PC-3 (cell line): ENCODE results near the gene POGLUT2. TPM values are rescaled to one million over a fixed set of nuclear protein-coding genes. Genes with fewer than 3 reads are reported as not detected.

Experiments
- ATAC-seq: fragments of 200-7000 bp; cut with Tn5 transposase; 2 replicates; pipeline ENCODE4 v1.9.1; 2020; ENCODE audit warnings: mild to moderate bottlenecking, moderate library complexity
- BruUV-seq: library from RNA; stranded (reverse); fragments of 400-500 nt; replicated peaks from 2 replicates; lab custom pipeline; 2021; lab: Mats Ljungman, UMichigan
- CTCF ChIA-PET: fragments of 300-600 bp; sonication (Branson Sonifier 250); formaldehyde crosslinking; loops from one replicate; lab custom pipeline; 2022; ENCODE audit warnings: antibody characterized with exemption; lab: Charles Lee
- POLR2A ChIA-PET: fragments of 300-600 bp; sonication (Branson Sonifier 250); formaldehyde crosslinking; loops from one replicate; lab custom pipeline; 2022; ENCODE audit warnings: antibody characterized with exemption; ENCODE audit not compliant: unreplicated experiment; lab: Charles Lee
- DNase-seq: peaks from one replicate; pipeline ENCODE4 v3.0.0-alpha.2; 2015
- H2AFZ ChIP-seq: fragments of 300-600 bp; sonication (generic); 2 replicates; pipeline ENCODE4 v1.6.0; 2016; ENCODE audit warnings: antibody characterized with exemption, low read length
- H3F3A ChIP-seq: fragments of 300-600 bp; sonication (generic); one replicate; pipeline ENCODE4 v1.6.0; 2017; ENCODE audit warnings: antibody characterized with exemption, low read length, control low read depth, mild to moderate bottlenecking; ENCODE audit not compliant: unreplicated experiment
- H3K27ac ChIP-seq: fragments of 300-600 bp; sonication (generic); 2 replicates; pipeline ENCODE4 v1.5.1; 2016; ENCODE audit warnings: mild to moderate bottlenecking, low read length
- H3K27me3 ChIP-seq: fragments of 300-600 bp; sonication (generic); 2 replicates; pipeline ENCODE4 v1.6.1; 2016; ENCODE audit warnings: low read length, mixed read lengths
- H3K36me3 ChIP-seq: fragments of 300-600 bp; sonication (generic); 2 replicates; pipeline ENCODE4 v1.6.1; 2016; ENCODE audit warnings: low read depth, mixed run types, low read length, mixed read lengths
- H3K4me1 ChIP-seq: fragments of 300-600 bp; sonication (generic); 2 replicates; pipeline ENCODE4 v1.5.1; 2016; ENCODE audit warnings: low read length; ENCODE audit not compliant: insufficient read depth
- H3K4me2 ChIP-seq: fragments of 300-600 bp; sonication (generic); 2 replicates; pipeline ENCODE4 v1.6.0; 2016; ENCODE audit warnings: low read length
- H3K4me3 ChIP-seq: fragments of 300-600 bp; sonication (generic); 2 replicates; pipeline ENCODE4 v1.5.1; 2016; ENCODE audit warnings: mild to moderate bottlenecking, low read length, mixed read lengths
- H3K79me2 ChIP-seq: fragments of 300-600 bp; sonication (generic); 2 replicates; pipeline ENCODE4 v1.6.1; 2017; ENCODE audit warnings: low read length, mixed read lengths
- H3K9ac ChIP-seq: fragments of 300-600 bp; sonication (generic); 2 replicates; pipeline ENCODE4 v1.6.0; 2016; ENCODE audit warnings: mild to moderate bottlenecking, low read length
- H3K9me2 ChIP-seq: fragments of 300-600 bp; sonication (generic); replicated peaks from 2 replicates; pipeline ENCODE4 v1.6.1; 2016; ENCODE audit warnings: mixed run types, low read length, mixed read lengths
- H3K9me3 ChIP-seq: fragments of 300-600 bp; sonication (generic); 2 replicates; pipeline ENCODE4 v1.6.1; 2016; ENCODE audit warnings: low read length, mixed read lengths
- H4K20me1 ChIP-seq: fragments of 300-600 bp; sonication (generic); 2 replicates; pipeline ENCODE4 v1.6.1; 2016; ENCODE audit warnings: low read length, mixed read lengths
- CTCF ChIP-seq: fragments of 300-600 bp; sonication (generic); conservative IDR thresholded peaks from 2 replicates; pipeline ENCODE4 v1.5.1; 2017; ENCODE audit warnings: antibody characterized with exemption, low read depth, mild to moderate bottlenecking, low read length
- EZH2 ChIP-seq: fragments of 300-600 bp; sonication (generic); IDR thresholded peaks from one replicate; pipeline ENCODE4 v1.6.1; 2017; ENCODE audit warnings: antibody characterized with exemption, mild to moderate bottlenecking, low read length; ENCODE audit not compliant: unreplicated experiment
- EZH2phosphoT487 ChIP-seq: fragments of 300-600 bp; sonication (generic); IDR thresholded peaks from 2 replicates; pipeline ENCODE4 v1.6.1; 2018; ENCODE audit warnings: mild to moderate bottlenecking, antibody characterized with exemption, low read length, borderline replicate concordance
- intact Hi-C: fragments of 100-400 bp; cut with micrococcal nuclease; formaldehyde crosslinking; loops from 2 replicates; pipeline ENCODE4 v1.9.0; 2023
- total RNA-seq: library from RNA; depleted of rRNA; stranded (reverse); fragments of >200 nt; gene quantifications from 2 replicates; pipeline ENCODE4 v1.2.3, GENCODE V29; 2014

POGLUT2 gene
- total RNA-seq, 1 experiment from 2014 or later = 6.7 TPM

GRCh38 chr13:102800145-102801041 lies 1.6 kb upstream of the POGLUT2 start:
- Histone ChIP-seq H3K27me3 (no peaks in the 10 kb centered on the region), H3K4me3 (peak overlapping the region; percentile 85), H3K9me3 (no peaks in the 10 kb centered on the region), H3K36me3 (no peaks in the 10 kb centered on the region), H2AFZ (peak overlapping the region; percentile 100), H3K9me2 (no peaks in the 10 kb centered on the region), H3K27ac (no peak overlapping the region), H3F3A (no peaks in the 10 kb centered on the region), H3K4me2 (peak overlapping the region; percentile 96), H3K4me1 (no peaks in the 10 kb centered on the region), H3K79me2 (peaks cover 35% of the 10 kb centered on the region), H3K9ac (peak overlapping the region; percentile 77), H4K20me1 (no peaks in the 10 kb centered on the region)
- intact Hi-C loops = loop anchor here (2.0 kb wide), 1 partner anchor 26 kb away; no protein-coding TSS in a partner anchor
- POLR2A ChIA-PET = no interaction called here
- peak; percentile 65 for TF ChIP-seq CTCF
- no peak for TF ChIP-seq EZH2
- TF ChIP-seq EZH2phosphoT487 = no peak
- BruUV-seq = no TSS peak
- ATAC-seq (peak; percentile 64), DNase-seq (peak; percentile 72)
- CTCF ChIA-PET = interaction anchor here (0.5 to 0.7 kb wide), 4 partner anchors 200 to 1231 kb away, joined by 3 to 7 read pairs (median 6); no protein-coding TSS in a partner anchor

DNA sequence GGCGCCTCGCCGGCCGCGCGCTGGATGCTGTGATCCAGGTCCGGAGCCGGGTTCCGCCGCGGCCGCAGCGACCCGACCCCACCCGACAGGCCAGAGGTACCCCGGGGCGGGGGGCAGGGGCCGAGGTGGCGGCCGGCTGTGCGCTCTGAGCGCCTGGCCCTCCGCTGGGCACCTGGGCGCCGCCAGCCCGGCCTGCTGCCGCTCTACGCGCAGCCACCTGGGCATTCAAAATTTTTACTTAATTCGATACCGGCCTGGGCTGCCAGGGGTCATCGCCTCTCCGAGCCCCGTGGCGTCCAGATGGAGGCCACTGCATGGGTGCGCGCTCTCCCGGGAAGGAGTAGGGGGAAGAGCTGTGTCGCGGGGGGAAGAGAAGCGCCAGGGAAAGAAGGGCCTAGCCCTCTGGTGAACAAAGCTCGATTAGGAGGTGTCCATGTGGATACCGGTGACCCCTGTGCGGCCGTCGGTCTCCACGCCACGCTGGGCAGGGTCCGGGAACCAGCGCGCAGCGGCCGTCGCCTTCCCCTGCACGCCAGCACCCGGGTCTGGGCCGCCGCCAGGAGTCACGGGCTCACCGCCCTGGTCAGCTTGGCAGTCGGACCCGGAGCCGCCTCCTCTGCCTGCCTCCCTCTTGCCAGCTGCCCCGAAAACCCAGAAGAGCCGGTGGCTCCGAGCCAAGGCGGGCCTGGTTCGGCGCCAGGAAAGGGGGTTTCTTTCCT lies 809 bp upstream of the POGLUT2 start:
- no peaks in the 10 kb centered on the region for H4K20me1 ChIP-seq
- peaks cover 35% of the 10 kb centered on the region for H3K79me2 ChIP-seq
- ChIA-PET CTCF (interaction anchor here (0.5 kb wide), 1 partner anchor 208 kb away, joined by 7 read pairs; no protein-coding TSS in a partner anchor), POLR2A (no interaction called here)
- no peaks in the 10 kb centered on the region for H3K4me1 ChIP-seq
- H3K27me3 ChIP-seq = no peaks in the 10 kb centered on the region
- H3K9me2 ChIP-seq = no peaks in the 10 kb centered on the region
- H3F3A ChIP-seq = no peaks in the 10 kb centered on the region
- intact Hi-C loops = loop anchor here (1.0 to 2.0 kb wide), 3 partner anchors 27 to 219 kb away; partner anchors contain the start of gene TEX30
- no peaks in the 10 kb centered on the region for H3K9me3 ChIP-seq
- peak overlapping the region; percentile 96 for H3K4me2 ChIP-seq
- H3K36me3 ChIP-seq = no peaks in the 10 kb centered on the region
- peak overlapping the region; percentile 100 for H2AFZ ChIP-seq
- H3K9ac ChIP-seq = peak overlapping the region; percentile 77
- DNase-seq (no peak), ATAC-seq (peak; percentile 29)
- no TSS peak for BruUV-seq
- no peak overlapping the region for H3K27ac ChIP-seq
- peak overlapping the region; percentile 85 for H3K4me3 ChIP-seq
- TF ChIP-seq CTCF (no peak), EZH2phosphoT487 (no peak), EZH2 (no peak)
